Measurements from ENCODE around the gene PLEKHG2.

PLEKHG2 gene

DNA sequence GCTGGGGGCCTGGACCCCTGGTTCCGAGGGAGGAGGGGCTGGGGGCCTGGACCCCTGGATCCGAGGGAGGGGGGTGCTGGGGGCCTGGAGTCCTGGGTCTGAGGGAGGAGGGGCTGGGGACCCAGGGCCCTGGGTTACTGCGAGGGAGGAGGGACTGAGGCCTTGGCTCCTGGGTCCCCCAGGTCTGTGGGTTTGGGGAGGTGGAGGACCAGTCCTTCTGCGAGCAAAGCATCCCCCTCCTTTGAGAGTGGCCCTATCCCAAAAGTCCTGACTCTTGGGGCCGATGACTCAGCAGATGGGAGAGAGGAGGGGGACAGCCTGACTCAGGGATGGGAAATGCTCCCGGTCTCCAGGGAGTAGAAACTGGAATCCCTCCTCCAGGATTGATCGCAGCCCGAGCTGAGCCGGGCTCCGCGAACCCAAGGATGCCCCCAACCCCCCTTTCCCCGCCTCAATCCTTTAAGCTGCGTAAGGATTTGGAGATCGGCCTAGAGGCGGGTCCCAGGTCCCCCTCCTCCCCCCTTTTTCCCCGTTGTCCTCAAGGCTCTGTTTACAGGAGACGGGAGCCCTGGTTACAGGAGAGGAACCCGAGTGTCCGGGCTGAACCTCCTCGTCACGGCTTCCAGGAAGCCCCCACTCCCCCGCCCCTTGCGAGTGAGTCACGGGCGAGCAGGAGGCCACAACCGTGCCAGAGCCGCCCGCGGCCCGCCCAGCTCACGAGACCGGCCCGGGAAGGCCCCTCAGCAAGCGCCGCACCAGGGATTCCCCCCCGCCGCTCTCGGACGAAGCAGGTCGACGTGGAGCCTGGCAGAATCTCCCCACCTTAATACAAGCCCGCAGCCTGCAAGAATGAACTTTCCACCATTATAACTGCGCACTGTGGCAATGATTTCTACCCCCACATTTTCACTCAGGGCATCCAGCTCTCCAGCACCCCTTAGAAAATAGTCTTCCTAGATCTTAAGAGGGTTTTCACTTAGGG, 8.8 kb upstream of the PLEKHG2 start:
- H3K27ac ChIP-seq: peak overlapping the region; percentile 100

DNA sequence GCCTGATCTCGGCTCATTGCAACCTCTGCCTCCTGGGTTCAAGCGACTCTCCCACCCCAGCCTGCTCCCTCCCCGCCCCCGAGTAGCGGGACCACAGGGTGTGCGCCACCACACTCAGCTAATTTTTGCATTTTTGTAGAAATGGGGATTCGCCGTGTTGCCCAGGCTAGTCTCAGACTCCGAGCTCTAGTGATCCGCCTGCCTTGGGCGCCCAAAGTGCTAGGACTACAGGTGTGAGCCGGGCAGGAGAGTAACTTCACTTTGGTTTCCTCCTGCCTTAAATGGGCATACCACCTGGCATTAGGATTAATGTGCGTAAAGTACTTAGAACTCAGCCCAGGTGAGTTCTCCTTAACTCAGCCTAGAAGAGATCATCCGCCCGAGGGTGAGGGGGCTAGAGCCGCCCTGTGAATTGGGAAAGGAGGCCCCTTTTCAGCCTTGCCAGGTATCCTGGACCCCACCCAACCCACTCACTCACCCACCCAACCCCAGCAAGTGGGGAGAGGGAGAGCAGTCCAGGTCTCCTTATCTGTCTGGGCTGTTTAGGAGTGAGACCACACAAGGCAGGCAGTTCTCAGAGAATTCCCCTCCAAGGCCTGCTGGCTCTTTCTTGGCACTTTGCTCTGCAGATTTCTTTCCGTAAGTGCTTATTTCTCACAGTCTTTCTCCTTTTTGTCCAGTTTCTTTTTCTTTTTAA, 7.1 kb upstream of the PLEKHG2 start:
- H3K27ac ChIP-seq: peak overlapping the region; percentile 100
- no peak for DNase-seq (ENCODE audit: low read depth, low spot score)

More for the DNA sequence above, 8.8 kb upstream of the PLEKHG2 start:
- peak; percentile 76 for DNase-seq (ENCODE audit: low read depth, low spot score)

DNA sequence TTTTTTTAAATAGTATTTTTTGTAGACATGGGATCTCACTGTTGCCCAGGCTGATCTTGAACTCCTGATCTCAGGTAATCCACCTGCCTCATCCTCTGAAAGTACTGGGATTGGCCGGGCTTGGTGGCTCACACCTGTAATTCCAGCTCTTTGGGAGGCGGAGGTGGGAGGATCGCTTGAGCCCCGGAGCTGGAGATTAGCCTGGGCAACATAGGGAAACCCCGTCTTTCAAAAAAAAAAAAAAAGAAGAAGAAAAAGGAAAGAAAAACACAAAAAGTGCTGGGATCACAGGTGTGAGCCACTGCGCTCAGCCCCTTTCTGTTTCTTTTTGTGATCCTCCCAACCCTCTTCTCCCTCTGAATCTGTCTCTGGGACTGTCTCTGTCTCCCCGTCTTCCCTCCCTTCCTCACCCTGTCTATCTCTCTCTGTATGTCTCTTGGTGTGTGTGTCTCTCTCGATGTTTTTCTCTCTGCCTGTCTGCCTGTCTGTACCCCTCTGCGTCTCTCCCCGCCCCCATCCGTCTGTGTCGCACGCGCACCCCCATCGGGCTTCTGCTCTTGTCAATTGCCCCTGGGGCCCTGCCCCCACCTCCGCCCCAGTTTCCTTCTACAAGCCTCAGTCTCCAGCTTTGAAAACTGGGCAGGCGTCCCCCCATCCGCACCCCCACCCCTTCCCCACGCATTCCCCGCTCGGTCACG, 6.4 kb upstream of the PLEKHG2 start:
- DNase-seq (ENCODE audit: low read depth, low spot score): no peak
- H3K27ac ChIP-seq: peak overlapping the region; percentile 100

DNA sequence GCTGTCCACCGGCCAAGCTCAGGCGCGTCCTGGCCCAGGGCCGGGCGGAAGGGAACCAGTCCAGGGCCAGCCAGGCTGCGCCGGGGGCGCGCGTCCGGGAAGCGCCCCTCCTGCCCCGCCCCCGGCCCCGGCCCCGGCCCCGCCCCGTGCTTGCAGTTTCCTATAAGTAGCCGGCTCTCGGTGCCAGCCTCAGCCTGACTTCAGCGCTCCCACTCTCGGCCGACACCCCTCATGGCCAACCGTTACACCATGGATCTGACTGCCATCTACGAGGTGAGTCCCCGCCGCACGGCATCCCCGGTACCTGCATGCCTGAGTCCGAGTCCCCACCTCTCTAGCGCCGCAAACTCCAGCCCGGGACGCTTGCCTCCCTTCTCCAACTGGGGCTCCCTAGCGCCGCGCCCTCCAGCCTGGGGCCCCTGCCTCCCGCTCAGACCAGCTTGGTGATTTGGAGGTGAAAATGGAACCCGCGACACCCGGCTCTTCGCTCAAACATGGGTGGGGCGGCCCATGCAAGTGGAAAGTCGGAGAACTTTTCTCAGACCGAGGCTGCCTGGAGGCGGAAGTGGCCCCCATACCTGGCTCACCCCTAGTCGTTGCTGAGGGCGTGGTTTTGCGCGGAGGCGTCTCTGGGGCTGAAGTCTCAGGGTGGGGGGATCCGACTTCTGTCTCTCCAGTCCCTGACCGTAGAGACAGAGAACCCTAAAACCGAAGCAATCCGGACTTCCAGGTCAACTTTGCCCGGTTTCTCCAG, 5.6 kb upstream of the PLEKHG2 start, which contains the start of gene ZFP36:
ZFP36 (plus strand) TSS at position 192 of the 754 bp plus-strand sequence; CDS start at position 250, 58 bp downstream.
- peak within 1 kb of the TSS; percentile 100 for H3K27ac ChIP-seq
- no peak for DNase-seq (ENCODE audit: low read depth, low spot score)

DNA sequence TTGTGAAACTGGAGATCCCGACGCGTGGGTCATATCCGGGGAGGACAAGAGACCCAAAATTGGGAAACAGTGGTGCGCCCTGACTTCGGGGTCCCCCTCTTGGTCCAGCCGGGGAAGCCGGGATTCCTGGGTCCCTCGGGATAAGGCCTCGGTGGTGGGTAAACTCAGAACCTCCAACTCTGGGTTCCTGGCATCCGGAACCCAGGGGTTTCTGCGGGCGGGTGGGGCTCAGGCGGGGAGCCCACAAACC, 5.1 kb upstream of the PLEKHG2 start:
- DNase-seq (ENCODE audit: low read depth, low spot score): no peak
- peak overlapping the region; percentile 100 for H3K27ac ChIP-seq

DNA sequence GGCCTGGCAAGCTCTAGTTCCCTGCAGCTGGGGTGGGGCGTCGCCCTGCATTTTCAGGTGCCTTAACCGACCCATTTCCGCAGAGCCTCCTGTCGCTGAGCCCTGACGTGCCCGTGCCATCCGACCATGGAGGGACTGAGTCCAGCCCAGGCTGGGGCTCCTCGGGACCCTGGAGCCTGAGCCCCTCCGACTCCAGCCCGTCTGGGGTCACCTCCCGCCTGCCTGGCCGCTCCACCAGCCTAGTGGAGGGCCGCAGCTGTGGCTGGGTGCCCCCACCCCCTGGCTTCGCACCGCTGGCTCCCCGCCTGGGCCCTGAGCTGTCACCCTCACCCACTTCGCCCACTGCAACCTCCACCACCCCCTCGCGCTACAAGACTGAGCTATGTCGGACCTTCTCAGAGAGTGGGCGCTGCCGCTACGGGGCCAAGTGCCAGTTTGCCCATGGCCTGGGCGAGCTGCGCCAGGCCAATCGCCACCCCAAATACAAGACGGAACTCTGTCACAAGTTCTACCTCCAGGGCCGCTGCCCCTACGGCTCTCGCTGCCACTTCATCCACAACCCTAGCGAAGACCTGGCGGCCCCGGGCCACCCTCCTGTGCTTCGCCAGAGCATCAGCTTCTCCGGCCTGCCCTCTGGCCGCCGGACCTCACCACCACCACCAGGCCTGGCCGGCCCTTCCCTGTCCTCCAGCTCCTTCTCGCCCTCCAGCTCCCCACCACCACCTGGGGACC, 4.6 kb upstream of the PLEKHG2 start:
- DNase-seq (ENCODE audit: low read depth, low spot score): no peak
- H3K27ac ChIP-seq: peak overlapping the region; percentile 100

DNA sequence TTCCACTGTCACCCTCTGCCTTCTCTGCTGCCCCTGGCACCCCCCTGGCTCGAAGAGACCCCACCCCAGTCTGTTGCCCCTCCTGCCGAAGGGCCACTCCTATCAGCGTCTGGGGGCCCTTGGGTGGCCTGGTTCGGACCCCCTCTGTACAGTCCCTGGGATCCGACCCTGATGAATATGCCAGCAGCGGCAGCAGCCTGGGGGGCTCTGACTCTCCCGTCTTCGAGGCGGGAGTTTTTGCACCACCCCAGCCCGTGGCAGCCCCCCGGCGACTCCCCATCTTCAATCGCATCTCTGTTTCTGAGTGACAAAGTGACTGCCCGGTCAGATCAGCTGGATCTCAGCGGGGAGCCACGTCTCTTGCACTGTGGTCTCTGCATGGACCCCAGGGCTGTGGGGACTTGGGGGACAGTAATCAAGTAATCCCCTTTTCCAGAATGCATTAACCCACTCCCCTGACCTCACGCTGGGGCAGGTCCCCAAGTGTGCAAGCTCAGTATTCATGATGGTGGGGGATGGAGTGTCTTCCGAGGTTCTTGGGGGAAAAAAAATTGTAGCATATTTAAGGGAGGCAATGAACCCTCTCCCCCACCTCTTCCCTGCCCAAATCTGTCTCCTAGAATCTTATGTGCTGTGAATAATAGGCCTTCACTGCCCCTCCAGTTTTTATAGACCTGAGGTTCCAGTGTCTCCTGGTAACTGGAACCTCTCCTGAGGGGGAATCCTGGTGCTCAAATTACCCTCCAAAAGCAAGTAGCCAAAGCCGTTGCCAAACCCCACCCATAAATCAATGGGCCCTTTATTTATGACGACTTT, 3.9 kb upstream of the PLEKHG2 start:
- no peak for DNase-seq (ENCODE audit: low read depth, low spot score)
- peak overlapping the region; percentile 100 for H3K27ac ChIP-seq

DNA sequence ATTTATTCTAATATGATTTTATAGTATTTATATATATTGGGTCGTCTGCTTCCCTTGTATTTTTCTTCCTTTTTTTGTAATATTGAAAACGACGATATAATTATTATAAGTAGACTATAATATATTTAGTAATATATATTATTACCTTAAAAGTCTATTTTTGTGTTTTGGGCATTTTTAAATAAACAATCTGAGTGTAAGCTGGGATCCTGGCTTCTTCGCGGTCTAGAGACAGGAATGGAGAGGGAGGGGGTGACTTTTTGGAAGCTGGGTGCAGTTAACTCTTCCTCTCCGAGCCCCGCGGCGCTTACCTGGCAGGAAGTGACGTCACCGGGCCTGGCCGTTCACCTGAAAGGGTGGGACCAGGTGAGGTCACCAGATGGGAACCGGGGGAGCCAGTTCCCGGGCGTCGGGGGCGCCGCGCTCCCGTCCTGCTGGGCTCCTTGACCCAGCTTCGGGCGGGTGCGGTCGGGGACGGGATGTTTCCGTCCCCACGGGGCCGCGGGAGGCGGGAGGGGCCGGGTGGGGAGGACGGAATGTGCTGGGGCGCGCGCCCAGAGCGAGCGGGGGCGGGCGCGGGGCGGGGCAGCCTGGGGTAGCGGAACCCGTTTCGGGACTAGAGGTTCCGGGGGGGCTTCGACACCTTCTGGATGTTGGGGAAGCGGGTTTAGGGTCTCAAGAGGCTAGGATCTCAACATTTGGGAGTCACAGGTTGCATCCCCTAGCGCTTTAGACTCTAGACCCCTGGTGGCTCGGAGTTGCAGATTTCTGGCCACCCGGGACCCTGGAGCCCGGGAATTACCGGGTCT, 3.1 kb upstream of the PLEKHG2 start:
- DNase-seq (ENCODE audit: low read depth, low spot score): peak; percentile 88
- peak overlapping the region; percentile 100 for H3K27ac ChIP-seq

DNA sequence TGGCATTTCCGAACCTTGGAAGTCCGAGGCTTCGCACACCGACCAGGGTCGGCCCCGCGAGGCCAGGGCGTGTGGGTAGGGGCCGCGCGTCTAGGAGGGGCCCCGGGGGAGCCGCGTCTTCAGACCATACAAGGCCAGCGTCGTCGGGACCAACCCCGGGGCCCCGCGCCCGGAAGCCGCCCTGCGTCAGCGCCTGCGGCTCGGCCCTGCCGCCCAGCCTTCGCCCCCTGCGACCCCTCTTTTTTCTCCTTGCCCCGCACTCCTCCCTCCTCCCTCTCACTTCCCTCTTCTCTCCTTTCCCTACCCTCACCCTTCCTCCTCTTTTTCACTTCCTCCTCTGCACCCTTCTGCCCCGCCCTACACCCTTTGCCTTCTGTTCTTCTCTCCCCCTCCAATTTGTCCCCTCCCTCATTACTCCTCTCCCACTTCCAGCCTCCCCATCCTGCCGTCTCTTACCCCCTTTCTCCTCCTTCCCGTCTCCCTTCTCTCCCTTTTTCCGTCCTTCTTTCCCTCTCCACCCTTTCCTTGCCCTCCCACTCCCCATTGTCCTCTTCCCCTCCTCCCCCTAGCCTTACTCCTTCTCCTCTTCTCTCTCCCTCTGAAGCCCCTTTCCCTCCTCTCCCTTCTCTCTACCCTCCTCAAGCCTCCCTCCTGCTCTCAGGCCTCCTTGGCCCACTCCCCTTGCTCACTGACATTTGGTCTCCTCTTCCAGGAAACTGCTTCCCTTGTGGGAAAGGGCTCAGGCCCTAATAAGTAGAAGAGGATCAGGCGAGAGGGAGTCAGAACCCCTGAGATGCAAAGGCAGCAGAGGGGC, 2.2 kb upstream of the PLEKHG2 start:
- no peak for DNase-seq (ENCODE audit: low read depth, low spot score)

DNA sequence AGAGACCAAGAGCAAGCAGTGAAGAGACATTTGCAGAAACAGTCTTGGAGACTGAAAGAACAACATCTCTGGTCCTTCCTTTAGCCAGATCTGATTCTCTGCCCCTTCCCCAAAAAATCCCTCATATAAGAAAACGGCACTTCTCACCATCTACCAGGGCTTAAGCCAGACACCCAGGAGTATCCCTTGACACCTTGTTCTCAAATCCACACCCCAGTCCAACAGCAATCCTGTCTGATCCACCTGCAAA, 1.7 kb upstream of the PLEKHG2 start:
- DNase-seq (ENCODE audit: low read depth, low spot score): no peak
- H3K27ac ChIP-seq: peak overlapping the region; percentile 100

More for the DNA sequence above, 2.2 kb upstream of the PLEKHG2 start:
- H3K27ac ChIP-seq: peak overlapping the region; percentile 100

DNA sequence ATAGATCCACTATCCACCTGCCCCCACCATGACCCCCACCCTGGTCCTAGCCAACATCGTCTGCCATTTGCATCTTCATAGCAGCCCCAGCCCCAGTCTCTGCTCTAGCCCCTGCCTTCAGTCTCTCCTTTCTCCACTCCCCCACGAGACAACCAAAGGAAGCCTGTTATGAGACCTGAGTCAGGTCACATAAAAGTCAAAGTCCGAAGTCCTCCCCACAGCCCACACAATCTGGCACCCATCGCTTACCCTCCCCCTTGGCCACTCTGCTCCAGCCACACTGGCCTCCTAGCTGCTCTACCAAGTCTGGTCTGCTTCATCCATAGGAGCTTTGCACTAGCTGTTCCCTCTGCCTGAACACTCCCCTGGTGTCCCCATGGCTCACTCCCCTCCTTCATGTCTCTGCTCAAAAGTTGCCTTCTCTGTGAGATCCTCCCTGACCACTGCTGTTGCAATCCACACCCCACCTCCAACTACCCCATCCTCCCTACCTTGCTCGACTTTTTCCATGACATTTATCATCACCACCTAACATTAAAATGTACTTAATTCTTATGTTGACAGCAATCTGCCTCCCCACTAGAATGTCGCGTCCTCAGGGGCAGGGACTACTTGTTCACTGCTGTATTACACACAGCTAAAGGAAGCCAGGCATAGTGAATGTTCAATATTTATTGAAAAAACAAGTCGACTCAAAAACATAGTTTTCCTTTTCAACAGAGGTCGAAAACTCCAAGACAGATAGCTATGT, 1.2 kb upstream of the PLEKHG2 start:
- peak overlapping the region; percentile 100 for H3K27ac ChIP-seq
- no peak for DNase-seq (ENCODE audit: low read depth, low spot score)

DNA sequence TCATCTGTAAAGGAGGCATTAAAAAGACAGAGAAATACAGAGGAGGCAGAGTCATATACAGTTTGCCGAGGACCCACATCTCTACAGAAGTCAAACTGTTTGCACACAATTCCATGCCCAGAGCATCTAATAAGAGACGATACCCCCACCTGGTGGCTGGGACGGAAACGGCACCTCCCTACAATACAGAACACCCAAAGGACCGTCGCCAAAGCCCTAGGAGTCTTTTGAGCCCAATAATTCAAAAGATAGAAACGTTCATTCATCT, 703 bp upstream of the PLEKHG2 start:
- H3K27ac ChIP-seq: peak overlapping the region; percentile 100
- DNase-seq (ENCODE audit: low read depth, low spot score): no peak

DNA sequence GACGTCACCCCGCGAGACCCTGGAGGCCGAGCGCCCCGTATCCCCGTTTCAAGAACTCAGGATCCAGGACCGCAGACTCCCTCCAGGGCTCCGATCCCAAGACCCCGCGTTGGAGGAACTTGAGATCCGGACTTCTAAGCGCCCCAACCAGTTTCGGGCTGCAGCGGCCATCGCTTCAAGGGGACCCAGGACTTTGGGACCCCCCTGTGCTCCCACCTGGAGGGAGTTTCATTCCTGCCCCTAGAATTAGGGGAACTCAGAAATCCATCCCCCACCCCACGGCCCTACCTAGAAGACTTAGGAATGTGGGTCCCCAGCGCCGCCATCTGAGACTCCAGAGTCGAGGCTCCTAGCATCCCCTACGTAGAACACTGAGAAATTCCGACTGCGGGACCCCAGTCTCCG, 400 bp downstream of the PLEKHG2 start:
- DNase-seq (ENCODE audit: low read depth, low spot score): no peak
- peak overlapping the region; percentile 100 for H3K27ac ChIP-seq

DNA sequence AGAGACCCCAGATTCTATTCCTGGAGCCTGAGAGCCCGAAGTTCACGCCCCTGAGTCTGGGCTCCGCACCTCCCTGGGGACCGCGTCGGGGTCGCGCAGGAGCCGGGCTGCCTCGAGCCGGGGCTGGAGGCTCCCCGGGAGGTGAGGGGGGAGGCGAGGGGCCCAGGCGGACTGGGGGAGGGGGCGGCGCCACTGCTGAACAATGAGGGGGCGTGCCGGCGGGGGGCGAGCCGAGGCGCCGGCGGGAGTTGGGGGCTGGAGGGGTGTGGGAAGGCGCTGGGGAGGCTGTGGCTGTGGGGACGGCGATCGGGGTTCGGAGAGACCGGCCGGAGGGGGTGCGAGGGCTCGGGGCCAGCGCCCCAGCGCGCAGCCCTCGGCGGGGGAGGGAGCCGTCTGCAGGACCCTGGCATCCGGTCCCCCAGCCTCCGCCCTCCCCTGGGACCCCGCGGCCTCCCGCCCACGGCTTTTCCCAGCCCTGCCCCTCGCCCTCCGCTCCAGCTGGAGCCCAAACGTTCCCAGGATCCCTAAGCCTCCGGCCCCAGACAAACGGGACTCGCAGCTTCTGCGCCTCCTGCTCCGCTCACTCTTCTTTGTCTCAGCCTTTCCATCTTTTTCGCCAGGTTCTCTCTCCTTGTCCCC, 922 bp downstream of the PLEKHG2 start:
- peak overlapping the region; percentile 100 for H3K27ac ChIP-seq
- no peak for DNase-seq (ENCODE audit: low read depth, low spot score)

DNA sequence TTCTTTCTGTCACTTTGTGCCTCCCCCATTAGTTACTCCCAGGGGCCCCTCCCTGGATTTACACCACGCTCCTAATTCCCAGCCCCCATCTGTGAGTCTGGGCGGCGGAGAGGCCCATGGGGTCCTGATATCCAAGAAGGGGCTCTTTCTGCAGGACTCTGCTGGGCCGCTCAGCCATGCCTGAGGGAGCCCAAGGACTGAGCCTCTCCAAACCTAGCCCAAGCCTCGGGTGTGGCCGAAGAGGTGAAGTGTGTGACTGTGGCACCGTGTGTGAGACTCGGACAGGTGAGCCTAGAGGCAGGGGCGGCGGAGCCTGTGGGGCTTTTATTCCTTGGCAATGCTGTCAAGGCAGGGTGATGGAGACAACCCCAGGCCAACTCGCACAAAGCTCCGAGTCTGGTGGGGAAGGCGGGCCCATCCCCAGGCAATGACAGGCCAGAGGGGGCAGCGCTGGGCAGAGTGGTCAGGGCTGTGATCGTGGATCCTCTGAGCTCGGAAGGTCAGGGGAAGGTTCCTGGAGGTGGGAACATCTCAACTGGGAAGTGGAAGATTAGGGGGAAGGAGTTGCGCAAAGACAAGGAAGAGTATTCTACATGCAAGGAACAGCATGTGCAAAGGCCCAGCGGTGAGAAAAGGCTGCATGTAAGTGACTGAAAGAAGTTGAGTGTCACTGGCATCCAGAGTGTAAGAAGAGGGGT, 1.6 kb downstream of the PLEKHG2 start:
- no peak for DNase-seq (ENCODE audit: low read depth, low spot score)
- peak overlapping the region; percentile 100 for H3K27ac ChIP-seq

Data from epithelial cell of prostate (primary cell).